ENCODE data around the gene PDPN. TPM values are rescaled to one million over a fixed set of nuclear protein-coding genes. Genes with fewer than 3 reads are reported as not detected.

The PDPN gene
- total RNA-seq, 6 experiments from 2014 or later, result 0.11 to 1.1 (median 0.45) TPM

- Histone ChIP-seq H3K27ac (no peak overlapping the region), H3K9me3 (no peaks in the 10 kb centered on the region), H3K27me3 (no peaks in the 10 kb centered on the region), H3K4me3 (no peak overlapping the region), H3K4me1 (no peaks in the 10 kb centered on the region), H3K36me3 (no peaks in the 10 kb centered on the region)
- ATAC-seq, result no peak
- intact Hi-C loops (cut with DNase I), result no loop called here
- TF ChIP-seq POLR2A (IDR thresholded peaks at IDR 0.05) (no peak), CTCF (IDR thresholded peaks at IDR 0.05) (no peak)
- no peak for DNase-seq
- WGBS (ENCODE audit: insufficient coverage, low coverage, low lambda C conversion rate, missing lambda C conversion rate), result no CpG with 5 or more reads among the region's 3 CpGs
These were observed 36.8 kb upstream of the PDPN start for GRCh38 chr1:13546791-13547190.

GRCh38 chr1:13548281-13548680, 35.4 kb upstream of the PDPN start:
- Histone ChIP-seq H3K9me3 (no peaks in the 10 kb centered on the region), H3K4me3 (no peak overlapping the region), H3K27me3 (no peaks in the 10 kb centered on the region), H3K4me1 (no peaks in the 10 kb centered on the region), H3K36me3 (no peaks in the 10 kb centered on the region), H3K27ac (no peak overlapping the region)
- intact Hi-C loops (cut with DNase I), result no loop called here
- 67% methylated on average over 6 of the region's 6 CpGs for WGBS (ENCODE audit: insufficient coverage, low coverage, low lambda C conversion rate, missing lambda C conversion rate)
- no peak for DNase-seq
- no peak for ATAC-seq
- no peak for TF ChIP-seq CTCF (IDR thresholded peaks at IDR 0.05)
- TF ChIP-seq POLR2A (IDR thresholded peaks at IDR 0.05), result no peak

- H3K9me3 ChIP-seq, result no peaks in the 10 kb centered on the region
- no peak for ATAC-seq
- no peaks in the 10 kb centered on the region for H3K27me3 ChIP-seq
- intact Hi-C loops (cut with DNase I), result no loop called here
- DNase-seq, result no peak
- H3K27ac ChIP-seq, result no peak overlapping the region
- TF ChIP-seq CTCF (IDR thresholded peaks at IDR 0.05) (no peak), POLR2A (IDR thresholded peaks at IDR 0.05) (no peak)
- WGBS (ENCODE audit: insufficient coverage, low coverage, low lambda C conversion rate, missing lambda C conversion rate), result 62% methylated on average over 6 of the region's 6 CpGs
- no peaks in the 10 kb centered on the region for H3K36me3 ChIP-seq
- no peak overlapping the region for H3K4me3 ChIP-seq
- H3K4me1 ChIP-seq, result no peaks in the 10 kb centered on the region
These were observed 34.6 kb upstream of the PDPN start for GRCh38 chr1:13549021-13549420.

- no peak for ATAC-seq
- H3K9me3 ChIP-seq, result no peaks in the 10 kb centered on the region
- intact Hi-C loops (cut with DNase I), result no loop called here
These were observed 34.1 kb upstream of the PDPN start for GRCh38 chr1:13549521-13549920.

More at GRCh38 chr1:13549521-13549920, 34.1 kb upstream of the PDPN start:
- Histone ChIP-seq H3K36me3 (no peaks in the 10 kb centered on the region), H3K4me1 (no peaks in the 10 kb centered on the region), H3K4me3 (no peak overlapping the region), H3K27ac (no peak overlapping the region), H3K27me3 (no peaks in the 10 kb centered on the region)
- no peak for TF ChIP-seq CTCF (IDR thresholded peaks at IDR 0.05)
- no peak for TF ChIP-seq POLR2A (IDR thresholded peaks at IDR 0.05)
- 37% methylated on average over 3 of the region's 3 CpGs for WGBS (ENCODE audit: insufficient coverage, low coverage, low lambda C conversion rate, missing lambda C conversion rate)
- no peak for DNase-seq
